Measurements from ENCODE around the gene LENG9.

Gene LENG9

GRCh38 chr19:54444737-54445136 is 18.8 kb downstream of the LENG9 start:
- no peak for DNase-seq (ENCODE audit: extremely low read depth in 1 of 2, low read depth in 1 of 2)

- no peak for DNase-seq (ENCODE audit: extremely low read depth in 1 of 2, low read depth in 1 of 2)
Observed at GRCh38 chr19:54440641-54441040, 22.9 kb downstream of the LENG9 start.

GRCh38 chr19:54439174-54439851 is 24.3 kb downstream of the LENG9 start:
- DNase-seq (ENCODE audit: extremely low read depth in 1 of 2, low read depth in 1 of 2), result no peak

DNA sequence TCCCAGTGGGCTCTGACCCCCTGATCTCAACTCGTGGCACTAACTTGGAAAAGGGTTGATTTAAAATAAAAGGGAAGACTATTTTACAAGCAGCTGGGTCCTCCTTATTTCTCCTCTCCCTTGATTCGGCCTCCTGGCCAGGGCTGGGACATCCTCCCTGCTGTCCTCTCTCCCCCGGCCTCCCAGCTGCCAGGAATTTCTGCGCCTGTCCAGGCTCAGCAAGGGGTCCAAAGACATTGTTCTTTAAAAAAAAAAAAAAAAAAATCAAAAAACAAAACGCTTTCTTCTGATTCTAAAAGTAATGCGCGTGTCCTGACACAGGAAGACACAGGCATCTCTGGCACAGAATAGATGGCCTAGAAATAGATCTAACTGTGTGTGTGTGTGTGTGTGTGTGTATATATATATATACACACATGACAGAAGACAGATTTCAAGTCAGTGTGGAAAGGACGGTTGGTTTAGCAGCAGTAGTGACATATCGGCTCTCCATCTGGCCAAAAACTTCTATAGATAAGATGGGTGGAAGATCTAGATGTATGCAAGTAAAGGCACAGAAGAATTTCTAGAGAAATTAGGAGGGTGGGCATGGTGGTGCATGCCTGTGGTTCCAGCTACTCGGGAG is 26.8 kb downstream of the LENG9 start:
- DNase-seq (ENCODE audit: extremely low read depth in 1 of 2, low read depth in 1 of 2), result no peak

- DNase-seq (ENCODE audit: extremely low read depth in 1 of 2, low read depth in 1 of 2), result no peak
Observed at GRCh38 chr19:54436031-54436523, 27.5 kb downstream of the LENG9 start.

GRCh38 chr19:54435551-54436016 is 28.0 kb downstream of the LENG9 start:
- no peak for DNase-seq (ENCODE audit: extremely low read depth in 1 of 2, low read depth in 1 of 2)

DNA sequence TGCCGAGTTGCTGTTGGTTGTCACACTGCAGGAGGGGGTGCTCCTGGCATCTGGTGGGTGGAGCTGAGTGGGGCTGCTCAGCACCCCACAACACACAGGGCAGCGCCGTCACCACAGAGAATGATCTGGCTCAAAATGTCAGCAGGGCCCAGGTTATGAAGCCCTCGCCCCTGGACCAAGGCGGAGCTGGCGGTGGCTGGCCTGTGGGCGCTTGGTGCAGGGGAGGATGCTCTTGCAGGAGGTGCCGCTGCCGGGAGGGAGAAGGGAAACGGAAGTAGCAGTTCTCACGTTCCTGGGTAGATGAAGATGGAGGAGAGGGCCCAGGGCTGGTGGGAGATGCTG is 28.7 kb downstream of the LENG9 start:
- no peak for DNase-seq (ENCODE audit: extremely low read depth in 1 of 2, low read depth in 1 of 2)

- DNase-seq (ENCODE audit: extremely low read depth in 1 of 2, low read depth in 1 of 2), result no peak
Observed at GRCh38 chr19:54434112-54434872, 29.3 kb downstream of the LENG9 start.

GRCh38 chr19:54433697-54434096 is 29.9 kb downstream of the LENG9 start:
- DNase-seq (ENCODE audit: extremely low read depth in 1 of 2, low read depth in 1 of 2), result no peak

GRCh38 chr19:54432144-54432738 is 31.3 kb downstream of the LENG9 start:
- DNase-seq (ENCODE audit: extremely low read depth in 1 of 2, low read depth in 1 of 2), result no peak

- DNase-seq (ENCODE audit: extremely low read depth in 1 of 2, low read depth in 1 of 2), result no peak
Observed at GRCh38 chr19:54431255-54431838, 32.2 kb downstream of the LENG9 start.

- no peak for DNase-seq (ENCODE audit: extremely low read depth in 1 of 2, low read depth in 1 of 2)
Observed at GRCh38 chr19:54430306-54431254, 33.0 kb downstream of the LENG9 start.

DNA sequence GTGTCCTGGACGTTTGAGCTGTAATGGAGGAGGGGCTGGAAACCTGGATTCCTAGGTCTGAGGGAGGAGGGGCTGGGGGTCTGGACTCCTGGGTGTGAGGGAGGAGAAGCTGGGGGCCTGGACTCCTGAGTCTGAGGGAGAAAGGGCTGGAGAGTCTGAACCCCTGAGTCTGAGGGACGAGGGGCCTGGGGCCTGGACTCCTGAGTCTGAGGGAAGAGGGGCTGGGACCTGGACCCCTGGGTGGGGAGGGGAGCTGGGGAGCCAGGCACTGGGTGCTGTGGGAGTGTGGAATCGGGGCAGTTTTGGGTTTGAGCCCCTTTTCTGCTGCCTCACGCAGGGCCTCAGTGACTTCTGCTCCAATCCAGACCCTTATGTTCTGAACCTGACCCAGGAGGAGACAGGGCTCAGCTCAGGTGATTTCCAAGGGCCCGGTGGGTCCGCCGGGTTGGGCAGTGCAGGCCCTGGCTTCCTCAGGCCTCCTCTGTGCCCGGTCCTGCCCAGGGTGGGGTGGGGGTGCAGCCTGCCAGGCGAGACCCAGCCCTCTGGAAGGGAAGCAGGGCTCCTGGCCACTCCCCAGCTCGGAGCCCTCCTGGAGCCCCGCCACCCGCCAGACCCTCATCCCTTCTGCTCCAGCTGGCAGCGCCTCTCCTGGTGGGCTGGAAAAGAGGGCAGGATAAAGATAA is 33.9 kb downstream of the LENG9 start:
- no peak for DNase-seq (ENCODE audit: extremely low read depth in 1 of 2, low read depth in 1 of 2)

DNA sequence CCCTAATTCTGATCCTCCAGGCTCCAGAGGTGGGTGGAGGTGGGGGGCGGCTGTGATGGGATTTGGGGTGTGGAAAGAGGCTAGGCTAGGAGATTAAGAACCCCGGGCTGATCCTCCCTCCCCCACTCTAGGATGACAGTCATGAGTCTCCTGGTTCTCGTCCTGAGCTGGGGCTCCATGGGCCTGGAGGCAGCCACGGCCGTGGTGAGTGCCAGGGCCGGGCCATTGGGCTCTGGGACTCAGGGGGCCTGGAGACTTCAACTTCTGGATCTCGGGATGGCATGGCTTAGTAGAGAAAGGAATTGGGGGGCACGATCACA is 34.4 kb downstream of the LENG9 start:
- no peak for DNase-seq (ENCODE audit: extremely low read depth in 1 of 2, low read depth in 1 of 2)

- DNase-seq (ENCODE audit: extremely low read depth in 1 of 2, low read depth in 1 of 2), result no peak
Observed at GRCh38 chr19:54428323-54429175, 35.0 kb downstream of the LENG9 start.

DNA sequence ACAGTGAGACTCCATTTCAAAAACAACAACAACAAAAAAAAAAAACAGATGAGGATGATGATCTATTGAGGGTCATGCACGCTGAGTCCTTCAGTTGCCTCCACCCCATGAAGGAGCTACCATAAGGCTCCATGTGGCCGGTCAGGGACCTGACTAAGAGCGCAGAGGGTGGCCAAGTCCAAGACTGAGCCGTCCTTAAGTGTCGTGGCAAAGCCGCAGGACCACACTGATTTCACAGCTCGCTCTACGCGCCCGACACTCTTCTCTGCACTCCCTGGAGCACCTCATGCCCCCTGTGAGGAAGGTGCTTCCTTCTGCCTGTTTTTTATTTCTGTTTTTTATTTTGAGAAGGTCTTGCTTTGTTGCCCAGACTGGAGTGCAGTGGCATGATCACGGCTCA is 36.0 kb downstream of the LENG9 start:
- DNase-seq (ENCODE audit: extremely low read depth in 1 of 2, low read depth in 1 of 2), result no peak

- DNase-seq (ENCODE audit: extremely low read depth in 1 of 2, low read depth in 1 of 2), result no peak
Observed at GRCh38 chr19:54426291-54426931, 37.2 kb downstream of the LENG9 start.

DNA sequence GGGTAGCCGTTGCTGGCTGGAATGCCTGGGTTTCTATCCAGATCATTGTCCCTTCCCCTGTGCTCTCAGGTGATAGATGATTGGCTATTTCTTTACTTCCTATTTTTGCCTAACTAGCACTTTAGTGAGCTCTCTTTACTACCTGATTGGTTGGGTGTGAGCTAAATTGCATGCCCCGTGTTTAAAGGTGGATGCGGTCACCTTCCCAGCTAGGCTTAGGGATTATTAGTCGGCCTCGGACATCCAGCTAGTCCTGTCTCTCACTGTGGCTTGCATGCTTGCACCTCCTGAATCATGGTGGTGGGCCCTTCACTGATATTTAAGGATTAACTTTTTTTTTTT is 38.2 kb downstream of the LENG9 start:
- DNase-seq (ENCODE audit: extremely low read depth in 1 of 2, low read depth in 1 of 2), result no peak
